ENCODE results near the gene EXOSC5.
A peak's percentile ranks its signal among the peaks of the same experiment; 100 is the strongest.

Gene EXOSC5

DNA sequence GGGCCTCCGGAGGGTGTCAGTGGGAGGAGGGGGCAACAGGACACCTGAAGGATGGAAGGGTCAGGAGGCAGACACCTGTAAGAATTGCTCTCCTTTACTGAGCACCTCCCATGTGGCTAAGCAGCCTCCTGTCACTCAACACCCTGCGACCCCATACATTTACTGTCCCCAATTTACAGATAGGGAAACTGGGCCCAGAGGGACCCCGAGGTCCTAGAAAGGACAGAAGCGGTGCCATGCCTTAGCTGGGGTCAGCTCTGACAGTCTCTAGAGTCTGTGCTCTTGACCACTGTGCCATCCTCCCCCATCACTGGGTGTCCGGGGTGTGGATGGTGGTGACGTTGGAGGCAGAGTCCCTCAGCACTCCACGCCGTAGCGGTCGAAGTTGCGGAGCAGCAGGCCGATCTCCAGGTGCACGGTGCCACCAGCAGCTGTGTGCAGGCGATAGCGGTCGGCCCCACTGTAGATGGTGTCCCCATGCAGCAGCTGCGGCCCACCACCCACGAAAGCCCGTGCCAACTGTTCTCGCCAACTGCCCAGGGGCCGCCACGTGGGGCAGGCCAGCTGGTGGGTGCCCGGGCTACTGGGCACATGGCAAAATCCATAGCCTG, 42.7 kb downstream of the EXOSC5 start:
- TF ChIP-seq, protein P1, sequence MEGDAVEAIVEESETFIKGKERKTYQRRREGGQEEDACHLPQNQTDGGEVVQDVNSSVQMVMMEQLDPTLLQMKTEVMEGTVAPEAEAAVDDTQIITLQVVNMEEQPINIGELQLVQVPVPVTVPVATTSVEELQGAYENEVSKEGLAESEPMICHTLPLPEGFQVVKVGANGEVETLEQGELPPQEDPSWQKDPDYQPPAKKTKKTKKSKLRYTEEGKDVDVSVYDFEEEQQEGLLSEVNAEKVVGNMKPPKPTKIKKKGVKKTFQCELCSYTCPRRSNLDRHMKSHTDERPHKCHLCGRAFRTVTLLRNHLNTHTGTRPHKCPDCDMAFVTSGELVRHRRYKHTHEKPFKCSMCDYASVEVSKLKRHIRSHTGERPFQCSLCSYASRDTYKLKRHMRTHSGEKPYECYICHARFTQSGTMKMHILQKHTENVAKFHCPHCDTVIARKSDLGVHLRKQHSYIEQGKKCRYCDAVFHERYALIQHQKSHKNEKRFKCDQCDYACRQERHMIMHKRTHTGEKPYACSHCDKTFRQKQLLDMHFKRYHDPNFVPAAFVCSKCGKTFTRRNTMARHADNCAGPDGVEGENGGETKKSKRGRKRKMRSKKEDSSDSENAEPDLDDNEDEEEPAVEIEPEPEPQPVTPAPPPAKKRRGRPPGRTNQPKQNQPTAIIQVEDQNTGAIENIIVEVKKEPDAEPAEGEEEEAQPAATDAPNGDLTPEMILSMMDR (IDR thresholded peaks at IDR 0.05; ENCODE audit: low read length, missing control alignments), result no peak
- no peak for DNase-seq (ENCODE audit: low read depth)
- peak overlapping the region; percentile 93 for H3K4me3 ChIP-seq (replicated peaks; ENCODE audit: low read depth, low read length)

DNA sequence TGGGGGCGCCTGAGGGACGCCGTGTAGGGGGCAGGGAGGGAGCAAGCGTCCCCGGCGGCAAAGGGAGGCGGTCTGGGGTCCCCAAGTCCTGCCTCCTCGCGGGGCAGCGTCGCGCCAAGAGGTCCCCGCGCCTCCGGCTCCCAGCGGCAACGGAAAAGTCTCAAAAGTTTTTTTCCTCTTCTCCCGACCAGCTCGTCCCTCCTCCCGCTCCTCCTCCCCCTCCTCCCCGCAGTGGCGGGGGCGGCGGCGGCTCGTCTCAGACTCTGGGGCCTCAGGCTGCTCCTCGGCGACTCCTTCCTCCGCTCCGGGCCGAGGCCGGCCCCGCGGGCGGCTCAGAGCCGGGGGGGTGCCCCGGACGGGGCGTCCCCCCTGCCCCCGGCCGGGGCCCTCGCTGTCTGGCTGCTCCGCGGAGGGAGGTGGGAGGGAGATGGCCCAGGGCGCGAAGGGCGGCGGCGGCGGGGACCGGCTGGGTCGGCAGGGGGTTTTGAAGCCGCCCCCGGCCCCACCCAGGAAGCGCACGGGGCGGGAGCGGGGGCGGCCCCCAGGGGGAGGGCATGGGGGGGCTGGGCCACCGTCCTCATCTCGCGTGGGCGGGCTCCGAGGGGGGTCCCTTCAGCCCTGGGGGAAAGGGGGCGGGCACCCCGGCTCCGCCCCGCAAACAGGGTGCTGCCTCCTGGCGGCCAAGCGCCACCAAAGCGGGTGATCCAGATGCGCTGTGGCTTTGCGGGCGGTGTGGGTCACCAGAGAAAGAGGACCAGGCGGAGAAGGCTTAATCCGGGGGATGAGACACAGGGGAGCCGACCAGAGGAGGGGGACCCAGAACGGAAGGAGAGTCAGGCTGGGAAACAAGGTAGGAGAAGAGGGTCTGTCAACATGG, 43.5 kb downstream of the EXOSC5 start, which contains the start of gene TGFB1:
TGFB1 (minus strand) TSS at position 457 of the 877 bp plus-strand sequence. CDS start 878 bp downstream, outside the sequence.
- TF ChIP-seq, protein P1 (IDR thresholded peaks at IDR 0.05; ENCODE audit: low read length, missing control alignments), result peak; percentile 80
- DNase-seq (ENCODE audit: low read depth), result peak; percentile 93
- peak within 1 kb of the TSS; percentile 93 for H3K4me3 ChIP-seq (replicated peaks; ENCODE audit: low read depth, low read length)

DNA sequence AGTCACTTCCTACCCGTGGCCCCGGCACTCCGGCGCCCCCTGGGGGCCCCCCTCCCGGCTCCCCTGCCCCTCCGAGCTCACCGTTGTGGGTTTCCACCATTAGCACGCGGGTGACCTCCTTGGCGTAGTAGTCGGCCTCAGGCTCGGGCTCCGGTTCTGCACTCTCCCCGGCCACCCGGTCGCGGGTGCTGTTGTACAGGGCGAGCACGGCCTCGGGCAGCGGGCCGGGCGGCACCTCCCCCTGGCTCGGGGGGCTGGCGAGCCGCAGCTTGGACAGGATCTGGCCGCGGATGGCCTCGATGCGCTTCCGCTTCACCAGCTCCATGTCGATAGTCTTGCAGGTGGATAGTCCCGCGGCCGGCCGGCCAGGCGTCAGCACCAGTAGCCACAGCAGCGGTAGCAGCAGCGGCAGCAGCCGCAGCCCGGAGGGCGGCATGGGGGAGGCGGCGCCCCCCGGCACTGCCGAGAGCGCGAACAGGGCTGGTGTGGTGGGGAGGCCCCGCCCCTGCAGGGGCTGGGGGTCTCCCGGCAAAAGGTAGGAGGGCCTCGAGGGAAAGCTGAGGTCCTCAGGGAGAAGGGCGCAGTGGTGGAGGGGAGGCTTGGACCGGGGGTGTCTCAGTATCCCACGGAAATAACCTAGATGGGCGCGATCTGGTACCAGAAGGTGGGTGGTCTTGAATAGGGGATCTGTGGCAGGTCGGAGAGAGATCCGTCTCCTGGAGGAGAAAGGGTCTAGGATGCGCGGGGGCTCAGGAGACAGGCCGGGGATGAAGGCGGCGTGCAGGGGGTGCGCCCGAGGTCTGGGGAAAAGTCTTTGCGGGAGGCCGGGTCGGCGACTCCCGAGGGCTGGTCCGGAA, 44.3 kb downstream of the EXOSC5 start:
- DNase-seq (ENCODE audit: low read depth), result peak; percentile 51
- TF ChIP-seq, protein P1 (IDR thresholded peaks at IDR 0.05; ENCODE audit: low read length, missing control alignments), result peak; percentile 45
- H3K4me3 ChIP-seq (replicated peaks; ENCODE audit: low read depth, low read length), result peak overlapping the region; percentile 93

DNA sequence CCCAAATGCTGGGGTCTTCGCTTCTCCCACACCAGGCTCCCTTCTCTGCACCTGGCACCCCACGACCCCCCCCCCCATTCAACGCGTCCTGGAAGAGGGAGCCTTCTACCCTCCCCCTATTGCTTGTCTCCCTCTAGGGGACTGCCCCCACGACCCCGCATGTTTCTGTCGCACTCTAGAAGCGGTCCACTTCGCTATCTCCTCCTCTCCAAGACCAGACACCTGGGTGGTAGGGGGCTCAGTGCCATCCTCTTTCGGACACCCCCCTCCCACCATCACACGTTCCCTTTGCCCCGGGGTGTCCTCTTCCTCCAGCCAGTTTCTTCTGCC, 44.9 kb downstream of the EXOSC5 start:
- no peak for DNase-seq (ENCODE audit: low read depth)
- TF ChIP-seq, protein P1 (IDR thresholded peaks at IDR 0.05; ENCODE audit: low read length, missing control alignments), result no peak
- H3K4me3 ChIP-seq (replicated peaks; ENCODE audit: low read depth, low read length), result peak overlapping the region; percentile 93

DNA sequence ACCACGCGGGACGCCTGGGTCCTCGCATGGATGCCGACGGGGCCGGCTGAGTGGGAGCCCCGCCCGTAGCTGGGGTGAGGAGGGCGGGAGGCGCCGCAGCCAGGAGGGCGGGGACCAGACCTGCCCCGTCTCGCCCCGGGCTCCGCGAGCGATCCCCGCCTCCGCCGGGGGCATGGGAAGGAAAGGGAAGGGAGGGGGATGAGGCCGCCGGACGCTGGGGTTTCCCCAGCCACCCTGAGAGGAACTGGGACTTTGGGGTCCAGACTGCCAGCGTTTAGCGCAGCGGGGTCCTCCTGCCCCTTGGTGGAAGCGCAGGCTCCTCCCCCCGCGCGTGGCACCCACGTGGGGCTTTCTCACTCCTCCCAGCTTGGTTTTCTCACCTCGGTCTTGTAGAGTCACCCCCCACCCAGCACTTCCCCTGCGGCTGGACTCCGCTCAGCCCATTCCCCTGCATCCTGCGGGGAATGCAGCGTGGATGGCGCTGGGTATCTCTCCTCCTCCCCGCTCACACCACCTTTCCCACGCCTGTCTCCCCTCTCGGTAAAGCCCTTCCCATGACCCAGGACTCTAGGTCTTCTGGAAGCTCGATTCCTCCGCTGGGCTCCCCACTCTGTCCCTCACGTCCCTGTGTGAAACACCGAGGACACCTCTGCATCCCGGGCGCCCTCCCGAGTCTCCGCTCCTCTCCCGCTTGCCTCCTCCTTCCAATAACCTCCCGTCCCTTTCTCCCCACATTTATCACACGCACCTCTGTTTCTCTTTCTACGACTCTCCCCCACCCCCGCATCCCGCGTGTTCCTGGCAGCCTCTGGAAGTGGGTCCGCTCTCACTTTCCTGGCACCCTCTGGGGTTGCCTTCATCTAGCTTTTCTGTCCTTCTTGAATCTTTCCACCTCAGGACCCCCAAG, 45.6 kb downstream of the EXOSC5 start:
- TF ChIP-seq, protein P1 (IDR thresholded peaks at IDR 0.05; ENCODE audit: low read length, missing control alignments), result no peak
- DNase-seq (ENCODE audit: low read depth), result peak; percentile 60

More for the DNA sequence above, 45.6 kb downstream of the EXOSC5 start:
- peak overlapping the region; percentile 93 for H3K4me3 ChIP-seq (replicated peaks; ENCODE audit: low read depth, low read length)

Measured in fibroblast of pulmonary artery (primary cell).